ENCODE results near the gene GPC5.

DNA sequence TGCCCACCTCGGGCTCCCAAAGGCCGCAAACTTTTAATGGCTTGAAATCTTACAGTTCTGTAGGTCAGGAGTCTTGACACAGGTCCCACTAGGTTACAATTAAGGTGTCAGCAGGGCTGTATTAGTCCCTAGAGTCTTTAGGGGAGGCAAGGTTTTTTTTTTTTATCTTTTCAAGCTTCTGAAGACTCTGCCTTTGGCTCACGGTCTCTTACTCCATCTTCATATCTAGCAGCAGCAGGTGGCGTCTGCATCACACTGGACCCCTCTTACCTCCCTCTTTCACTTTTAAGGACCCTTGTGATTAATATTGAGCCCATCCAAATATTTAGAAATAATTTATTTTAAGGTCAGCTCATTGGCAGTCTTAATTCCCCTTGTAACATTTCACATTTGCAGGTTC is 39.3 kb upstream of the GPC5 start:
- TF ChIP-seq, protein P1, sequence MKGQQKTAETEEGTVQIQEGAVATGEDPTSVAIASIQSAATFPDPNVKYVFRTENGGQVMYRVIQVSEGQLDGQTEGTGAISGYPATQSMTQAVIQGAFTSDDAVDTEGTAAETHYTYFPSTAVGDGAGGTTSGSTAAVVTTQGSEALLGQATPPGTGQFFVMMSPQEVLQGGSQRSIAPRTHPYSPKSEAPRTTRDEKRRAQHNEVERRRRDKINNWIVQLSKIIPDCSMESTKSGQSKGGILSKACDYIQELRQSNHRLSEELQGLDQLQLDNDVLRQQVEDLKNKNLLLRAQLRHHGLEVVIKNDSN (IDR thresholded peaks at IDR 0.05) = no peak
- TF ChIP-seq EP300 (IDR thresholded peaks at IDR 0.05; ENCODE audit: borderline replicate concordance) (no peak), CREB1 (IDR thresholded peaks at IDR 0.05; ENCODE audit: low read depth) (no peak), RAD21 (IDR thresholded peaks at IDR 0.05; ENCODE audit: low read depth) (no peak), CEBPB (IDR thresholded peaks at IDR 0.05) (no peak)
- TF ChIP-seq, protein P2, sequence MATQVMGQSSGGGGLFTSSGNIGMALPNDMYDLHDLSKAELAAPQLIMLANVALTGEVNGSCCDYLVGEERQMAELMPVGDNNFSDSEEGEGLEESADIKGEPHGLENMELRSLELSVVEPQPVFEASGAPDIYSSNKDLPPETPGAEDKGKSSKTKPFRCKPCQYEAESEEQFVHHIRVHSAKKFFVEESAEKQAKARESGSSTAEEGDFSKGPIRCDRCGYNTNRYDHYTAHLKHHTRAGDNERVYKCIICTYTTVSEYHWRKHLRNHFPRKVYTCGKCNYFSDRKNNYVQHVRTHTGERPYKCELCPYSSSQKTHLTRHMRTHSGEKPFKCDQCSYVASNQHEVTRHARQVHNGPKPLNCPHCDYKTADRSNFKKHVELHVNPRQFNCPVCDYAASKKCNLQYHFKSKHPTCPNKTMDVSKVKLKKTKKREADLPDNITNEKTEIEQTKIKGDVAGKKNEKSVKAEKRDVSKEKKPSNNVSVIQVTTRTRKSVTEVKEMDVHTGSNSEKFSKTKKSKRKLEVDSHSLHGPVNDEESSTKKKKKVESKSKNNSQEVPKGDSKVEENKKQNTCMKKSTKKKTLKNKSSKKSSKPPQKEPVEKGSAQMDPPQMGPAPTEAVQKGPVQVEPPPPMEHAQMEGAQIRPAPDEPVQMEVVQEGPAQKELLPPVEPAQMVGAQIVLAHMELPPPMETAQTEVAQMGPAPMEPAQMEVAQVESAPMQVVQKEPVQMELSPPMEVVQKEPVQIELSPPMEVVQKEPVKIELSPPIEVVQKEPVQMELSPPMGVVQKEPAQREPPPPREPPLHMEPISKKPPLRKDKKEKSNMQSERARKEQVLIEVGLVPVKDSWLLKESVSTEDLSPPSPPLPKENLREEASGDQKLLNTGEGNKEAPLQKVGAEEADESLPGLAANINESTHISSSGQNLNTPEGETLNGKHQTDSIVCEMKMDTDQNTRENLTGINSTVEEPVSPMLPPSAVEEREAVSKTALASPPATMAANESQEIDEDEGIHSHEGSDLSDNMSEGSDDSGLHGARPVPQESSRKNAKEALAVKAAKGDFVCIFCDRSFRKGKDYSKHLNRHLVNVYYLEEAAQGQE (IDR thresholded peaks at IDR 0.05; ENCODE audit: low read depth) = no peak
